Inflammatory macrophage (primary cell): ENCODE results near the gene ACSF3.

ENCODE experiments used
- DNase-seq, 2 donors: peaks; one replicate each; pipeline ENCODE4 v3.0.0-alpha.2; 2020 to 2022

Gene ACSF3

DNA sequence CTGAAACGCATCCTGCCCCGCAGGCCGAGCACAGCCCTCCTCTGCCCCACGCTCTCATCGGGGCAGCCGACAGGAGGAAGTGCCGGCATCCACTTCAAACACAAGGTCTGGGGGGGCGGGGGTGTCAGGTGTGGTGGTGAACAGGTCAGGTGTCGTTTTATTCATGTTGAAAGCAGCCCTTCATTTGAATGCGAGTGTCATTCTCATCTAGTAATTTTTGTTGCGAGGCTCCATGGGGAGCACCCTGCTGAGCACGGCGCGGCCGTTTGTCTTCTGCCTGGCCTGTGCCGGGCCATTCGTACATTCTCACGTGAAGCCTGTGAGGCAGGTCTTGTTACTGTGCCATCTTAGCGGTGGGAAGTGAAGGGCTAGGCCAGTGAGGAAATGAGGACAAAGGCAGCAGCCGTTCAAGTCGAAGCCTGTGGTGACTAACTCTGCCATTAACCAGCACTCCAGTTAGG, 1.9 kb downstream of the ACSF3 start:
- DNase-seq = no peak

DNA sequence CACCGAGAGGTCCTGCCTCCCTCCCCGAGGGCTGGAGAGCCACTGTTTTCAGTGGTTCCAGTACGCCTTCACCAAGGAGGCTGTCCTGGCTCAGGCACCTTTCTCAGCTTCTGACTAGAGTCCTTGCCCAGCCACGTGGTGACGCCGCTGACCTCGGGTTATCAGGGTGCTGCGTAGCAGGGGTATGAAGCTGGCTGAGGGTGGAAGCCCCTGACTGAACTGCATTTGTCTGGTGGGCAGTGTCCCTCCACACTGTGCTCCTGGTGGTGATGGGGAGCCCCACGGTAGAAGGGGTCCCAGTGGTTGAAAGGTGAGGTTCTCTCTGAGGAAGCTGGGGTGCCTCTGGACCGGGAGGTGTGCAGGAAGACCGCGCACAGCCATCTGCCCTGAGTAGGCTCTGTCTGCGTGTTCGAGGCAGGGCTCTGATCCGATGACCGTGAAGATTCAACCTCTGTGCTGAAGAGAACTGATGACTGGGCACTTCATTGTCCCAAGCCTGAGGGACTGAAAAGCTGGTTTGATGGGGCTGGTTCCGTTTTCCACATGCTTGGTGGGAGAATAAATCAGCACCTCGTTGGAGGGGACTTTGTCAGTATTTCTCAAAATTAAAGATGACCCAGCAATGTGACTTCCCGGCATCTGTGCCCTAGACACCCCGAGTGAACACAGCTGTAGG, 2.5 kb downstream of the ACSF3 start:
- DNase-seq = no peak

DNA sequence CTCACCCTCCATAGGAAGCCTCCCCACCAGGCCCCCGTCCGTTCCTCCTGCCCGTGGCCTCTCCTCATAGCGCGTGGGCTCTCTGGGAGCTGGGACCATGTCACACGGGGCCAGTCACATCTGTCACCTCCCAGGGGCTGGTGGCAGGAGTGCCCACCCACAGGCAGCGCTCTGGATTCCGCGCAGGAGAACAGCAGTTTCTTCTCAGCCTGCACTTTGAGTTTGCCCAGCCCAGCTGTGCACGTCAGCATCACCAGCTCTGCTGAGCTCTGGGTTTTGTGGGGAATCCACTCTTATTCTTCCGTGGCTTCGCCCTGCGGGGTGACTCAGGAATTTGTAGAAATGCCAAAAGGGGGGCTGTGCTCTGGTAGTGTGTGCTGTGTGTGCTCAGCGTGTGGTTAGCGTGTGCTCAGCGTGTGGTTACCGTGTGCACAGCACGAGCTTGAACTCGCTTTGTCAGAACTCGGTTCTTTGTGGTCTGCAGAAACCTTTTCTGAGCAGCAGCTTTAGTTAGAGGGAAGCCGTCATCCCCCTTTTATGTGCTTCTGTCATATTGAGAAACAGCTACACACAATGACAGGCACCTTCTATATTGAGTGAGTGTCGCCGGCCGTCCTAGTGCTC, 3.2 kb downstream of the ACSF3 start:
- DNase-seq = no peak

DNA sequence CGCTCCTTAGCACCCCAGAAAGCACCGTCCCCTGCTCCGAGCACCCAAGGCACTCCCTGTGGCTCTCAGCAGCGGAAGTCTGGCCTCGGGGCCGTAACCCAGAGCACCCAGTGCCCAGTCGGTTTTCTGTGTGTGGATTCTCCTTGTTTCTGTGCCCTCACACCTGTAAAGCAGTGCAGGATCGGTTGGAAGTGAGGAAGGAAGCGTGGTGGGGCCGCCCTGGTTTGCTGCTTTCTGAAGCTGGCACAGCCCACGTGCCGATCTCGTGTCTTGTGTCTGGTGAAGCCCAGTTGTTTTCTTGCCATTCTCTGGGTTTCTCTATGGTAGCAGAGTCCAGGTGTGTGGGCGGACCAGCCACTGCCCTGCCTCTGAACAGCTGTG, 3.7 kb downstream of the ACSF3 start:
- peak in 1 of 2 donors; percentile 22 for DNase-seq

DNA sequence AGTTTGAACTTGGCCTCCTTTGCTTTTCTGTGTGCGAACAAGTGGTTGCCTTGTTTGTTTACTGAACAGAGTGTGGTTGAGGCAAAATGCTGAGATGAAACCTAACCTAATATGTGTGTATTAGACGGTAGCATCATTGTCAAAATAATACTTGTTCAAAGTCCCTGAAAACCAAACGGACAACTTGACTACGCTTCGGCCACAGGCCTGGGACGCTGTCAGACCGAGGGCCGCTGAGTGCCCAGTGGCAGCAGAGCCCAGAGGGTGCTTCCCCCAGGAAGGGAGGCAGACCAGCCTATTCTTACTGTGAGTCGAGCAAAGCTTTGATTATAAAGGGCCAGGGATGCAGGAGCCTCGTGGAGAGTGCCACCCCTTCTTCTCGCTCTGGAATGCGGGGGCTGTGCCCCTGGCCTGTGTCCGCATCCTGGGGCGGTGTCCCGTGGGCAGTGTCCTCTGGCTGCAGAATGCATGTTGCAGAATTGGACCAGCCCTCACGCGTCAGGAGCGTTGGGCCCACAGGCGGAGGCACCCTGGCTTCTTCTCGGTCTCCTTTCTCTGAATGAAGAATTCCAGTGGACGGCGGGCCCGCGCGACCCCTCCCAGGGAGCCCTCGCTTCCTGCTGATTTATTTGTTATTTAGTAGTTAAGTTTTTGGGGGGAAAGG, 5.2 kb downstream of the ACSF3 start:
- no peak for DNase-seq

DNA sequence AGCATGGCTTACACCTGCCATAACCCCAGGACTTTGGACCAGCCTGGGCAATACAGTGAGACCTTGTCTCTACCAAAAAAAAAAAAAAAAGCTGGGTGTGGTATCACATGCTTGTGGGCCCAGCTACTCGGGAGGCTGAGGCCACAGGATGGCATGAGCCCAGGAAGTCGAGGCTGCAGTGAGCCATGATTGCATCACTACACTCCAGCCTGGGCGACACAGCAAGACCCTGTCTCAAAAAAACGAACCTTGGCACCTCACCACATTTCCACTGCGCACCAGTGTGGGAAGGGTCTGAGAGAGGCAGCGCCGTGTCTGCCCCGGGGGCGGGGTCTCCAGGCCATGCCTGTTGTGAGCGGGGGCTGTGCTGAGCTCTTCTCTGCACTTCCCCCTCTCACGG, 6.3 kb downstream of the ACSF3 start:
- peak; percentile 22 to 28 for DNase-seq

DNA sequence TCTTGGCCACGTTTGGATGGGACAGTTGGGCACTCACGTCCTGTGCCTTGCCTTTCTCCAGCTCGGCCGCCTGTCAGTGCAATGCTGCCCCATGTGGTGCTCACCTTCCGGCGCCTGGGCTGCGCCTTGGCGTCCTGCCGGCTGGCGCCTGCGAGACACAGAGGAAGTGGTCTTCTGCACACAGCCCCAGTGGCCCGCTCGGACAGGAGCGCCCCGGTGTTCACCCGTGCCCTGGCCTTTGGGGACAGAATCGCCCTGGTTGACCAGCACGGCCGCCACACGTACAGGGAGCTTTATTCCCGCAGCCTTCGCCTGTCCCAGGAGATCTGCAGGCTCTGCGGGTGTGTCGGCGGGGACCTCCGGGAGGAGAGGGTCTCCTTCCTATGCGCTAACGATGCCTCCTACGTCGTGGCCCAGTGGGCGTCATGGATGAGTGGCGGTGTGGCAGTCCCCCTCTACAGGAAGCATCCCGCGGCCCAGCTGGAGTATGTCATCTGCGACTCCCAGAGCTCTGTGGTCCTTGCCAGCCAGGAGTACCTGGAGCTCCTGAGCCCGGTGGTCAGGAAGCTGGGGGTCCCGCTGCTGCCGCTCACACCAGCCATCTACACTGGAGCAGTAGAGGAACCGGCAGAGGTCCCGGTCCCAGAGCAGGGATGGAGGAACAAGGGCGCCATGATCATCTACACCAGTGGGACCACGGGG, 7.1 kb downstream of the ACSF3 start:
- no peak for DNase-seq

DNA sequence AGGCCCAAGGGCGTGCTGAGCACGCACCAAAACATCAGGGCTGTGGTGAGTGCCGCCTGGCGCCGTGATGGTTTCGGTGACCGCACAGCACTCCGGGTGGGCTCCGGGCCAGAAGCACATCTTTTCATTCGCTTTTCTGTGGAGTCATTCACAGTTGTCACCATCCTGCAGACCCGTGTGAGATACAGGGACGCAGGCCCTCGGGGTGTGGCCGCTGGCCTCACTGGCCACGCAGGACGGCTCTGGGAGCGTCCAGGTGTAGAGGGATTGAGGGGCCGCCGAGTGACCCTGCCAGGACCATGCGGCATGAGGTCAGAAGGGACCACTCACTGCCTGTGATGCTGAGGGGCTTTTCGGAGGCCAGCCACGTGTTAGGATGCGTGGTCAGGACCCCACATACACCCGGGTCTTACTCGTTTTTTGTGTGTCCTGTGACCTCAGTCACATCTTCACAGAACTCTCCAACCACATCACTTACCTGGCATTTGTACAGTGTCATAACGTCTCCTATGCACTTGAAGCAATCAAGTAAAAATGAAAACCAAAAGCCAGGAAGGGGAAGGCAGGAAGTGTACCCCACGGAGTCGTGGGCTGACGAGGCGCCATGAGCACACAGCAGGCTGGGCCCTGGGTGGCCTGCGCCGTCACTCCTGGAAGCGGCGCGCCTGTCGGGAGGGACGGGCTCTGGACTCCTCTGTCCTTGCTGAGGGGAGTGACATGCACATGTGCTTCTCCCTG, 7.8 kb downstream of the ACSF3 start:
- no peak for DNase-seq

DNA sequence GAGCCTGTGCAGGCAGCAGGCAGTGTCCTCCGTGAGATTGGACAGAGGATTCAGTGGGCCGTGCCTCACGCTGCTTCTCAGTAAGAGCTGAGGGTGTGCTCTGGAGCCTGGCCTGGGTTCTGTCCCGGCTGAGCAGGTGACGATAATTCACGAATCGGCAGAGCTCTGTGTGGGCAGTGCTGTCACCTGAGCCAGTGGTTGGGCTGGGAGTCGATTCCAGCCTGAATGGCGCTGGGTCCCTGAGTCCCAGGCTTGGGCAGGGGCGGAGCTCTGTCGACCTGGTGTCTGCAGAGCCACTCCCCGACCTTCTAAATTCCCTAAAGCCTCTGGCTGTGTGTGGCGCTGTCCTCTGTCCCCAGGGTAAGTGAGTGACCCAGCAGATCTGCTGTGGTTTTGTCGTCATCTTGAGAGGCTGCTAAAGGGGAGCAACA, 8.4 kb downstream of the ACSF3 start:
- peak; percentile 25 to 59 for DNase-seq

DNA sequence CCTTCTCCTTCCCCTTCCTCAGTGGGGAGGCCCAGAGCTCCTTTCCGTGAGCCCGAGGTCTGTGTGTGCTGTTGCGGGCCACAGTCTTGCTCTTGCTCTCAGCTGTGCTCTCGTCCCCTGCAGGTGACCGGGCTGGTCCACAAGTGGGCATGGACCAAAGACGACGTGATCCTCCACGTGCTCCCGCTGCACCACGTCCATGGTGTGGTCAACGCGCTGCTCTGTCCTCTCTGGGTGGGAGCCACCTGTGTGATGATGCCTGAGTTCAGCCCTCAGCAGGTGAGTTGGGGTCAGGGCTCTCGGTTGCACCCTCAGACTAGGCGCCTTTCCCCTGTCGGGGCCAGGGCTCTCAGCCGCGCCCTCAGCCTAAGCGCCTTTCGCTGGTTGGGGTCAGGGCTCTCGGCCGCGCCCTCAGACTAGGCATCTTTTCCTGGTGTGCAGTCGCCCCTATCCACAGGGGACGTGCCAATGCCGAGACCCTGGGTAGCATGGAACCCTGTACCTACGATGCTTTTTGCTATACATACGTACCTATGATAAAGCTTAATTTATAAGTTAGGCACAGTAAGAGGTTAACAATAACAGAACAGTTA, 8.9 kb downstream of the ACSF3 start:
- no peak for DNase-seq

DNA sequence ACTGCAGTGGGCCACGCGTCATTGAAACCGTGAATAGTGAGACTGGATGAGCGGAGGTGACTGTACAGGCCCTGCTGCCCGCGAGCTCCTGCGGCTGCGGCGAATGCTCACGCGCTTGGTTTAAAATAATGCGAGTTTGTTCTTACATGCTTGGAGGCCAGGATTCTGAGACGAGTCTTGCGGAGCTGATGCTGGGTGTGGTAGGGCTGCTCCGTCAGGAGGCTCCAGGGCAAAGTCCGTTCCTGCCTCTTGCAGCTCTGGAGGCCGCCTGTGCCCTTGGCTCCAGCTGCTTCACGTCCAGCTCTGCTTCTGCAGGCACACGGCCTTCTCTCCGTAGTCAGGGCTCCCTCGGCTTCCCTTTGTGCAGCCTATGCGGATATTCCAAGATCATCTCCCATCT, 9.5 kb downstream of the ACSF3 start:
- DNase-seq = no peak

DNA sequence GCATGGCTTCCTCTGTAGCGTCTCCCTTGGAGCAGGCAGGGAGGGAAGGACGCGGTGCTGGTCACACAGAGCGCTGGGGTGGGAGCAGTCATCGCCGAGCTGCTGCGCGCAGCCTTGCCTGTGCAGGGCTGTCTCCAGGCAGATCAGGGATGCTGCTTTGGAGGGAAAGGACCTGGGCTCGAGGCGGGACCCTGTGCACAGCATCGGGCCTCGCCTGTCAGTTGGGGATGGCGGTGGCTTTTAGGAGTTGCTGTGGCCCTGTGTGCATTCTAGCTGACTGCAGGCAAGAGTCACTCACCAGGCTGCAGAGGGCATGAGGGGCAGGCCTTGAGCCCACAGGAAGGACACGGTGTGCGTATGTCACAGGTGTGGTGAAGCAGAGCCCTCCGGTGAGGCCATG, 10.1 kb downstream of the ACSF3 start:
- DNase-seq = no peak

DNA sequence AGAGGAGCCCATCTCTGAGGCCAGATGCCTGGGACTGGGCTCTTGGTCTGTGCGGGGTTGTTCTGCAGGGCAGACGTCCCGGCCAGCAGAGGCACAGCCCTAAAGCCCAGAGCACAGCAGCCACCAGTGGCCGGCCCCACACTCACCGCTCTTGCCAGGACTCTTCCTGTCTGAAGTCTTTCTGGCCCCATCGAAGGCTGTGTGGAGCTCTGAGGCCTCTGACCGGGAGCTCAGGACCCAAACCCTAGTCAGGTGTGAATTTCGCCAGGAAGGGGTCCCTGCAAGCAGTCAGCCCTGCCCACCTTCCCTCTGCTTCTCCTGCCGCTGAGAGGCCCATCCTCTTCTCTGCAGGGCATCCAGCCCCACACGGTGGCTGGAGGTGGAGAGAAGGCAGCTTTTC, 10.7 kb downstream of the ACSF3 start:
- DNase-seq = no peak

DNA sequence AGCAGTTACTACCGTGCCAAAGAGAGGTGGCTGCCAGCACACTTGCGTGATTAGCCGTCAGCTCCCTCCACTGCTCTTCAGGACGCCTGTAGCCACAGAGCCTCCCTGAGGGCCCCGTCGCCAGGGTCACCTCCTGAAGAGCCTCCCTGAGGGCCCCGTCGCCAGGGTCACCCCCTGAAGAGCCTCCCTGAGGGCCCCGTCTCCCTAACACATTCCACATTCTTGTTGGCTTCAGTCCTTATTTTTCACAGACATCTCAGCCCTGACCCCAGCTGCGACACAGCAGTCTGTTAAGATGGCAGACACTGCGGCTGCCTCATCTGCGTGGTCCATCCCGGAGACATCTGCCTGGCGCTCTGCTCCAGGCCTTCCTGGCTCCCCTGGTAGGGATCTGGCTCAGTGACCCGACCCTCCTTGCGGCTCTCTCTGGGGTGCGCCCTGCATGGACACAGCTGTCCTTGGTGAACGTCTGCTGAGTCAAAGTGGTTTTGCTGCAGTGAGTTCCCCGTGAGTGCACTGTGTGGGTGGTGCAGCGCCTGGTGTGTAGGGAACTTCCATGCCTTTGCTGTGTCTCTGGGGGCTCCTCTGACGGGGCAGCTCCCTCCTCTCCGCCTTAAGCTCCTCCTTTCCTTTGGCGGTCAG, 11.4 kb downstream of the ACSF3 start:
- peak; percentile 56 to 84 for DNase-seq

DNA sequence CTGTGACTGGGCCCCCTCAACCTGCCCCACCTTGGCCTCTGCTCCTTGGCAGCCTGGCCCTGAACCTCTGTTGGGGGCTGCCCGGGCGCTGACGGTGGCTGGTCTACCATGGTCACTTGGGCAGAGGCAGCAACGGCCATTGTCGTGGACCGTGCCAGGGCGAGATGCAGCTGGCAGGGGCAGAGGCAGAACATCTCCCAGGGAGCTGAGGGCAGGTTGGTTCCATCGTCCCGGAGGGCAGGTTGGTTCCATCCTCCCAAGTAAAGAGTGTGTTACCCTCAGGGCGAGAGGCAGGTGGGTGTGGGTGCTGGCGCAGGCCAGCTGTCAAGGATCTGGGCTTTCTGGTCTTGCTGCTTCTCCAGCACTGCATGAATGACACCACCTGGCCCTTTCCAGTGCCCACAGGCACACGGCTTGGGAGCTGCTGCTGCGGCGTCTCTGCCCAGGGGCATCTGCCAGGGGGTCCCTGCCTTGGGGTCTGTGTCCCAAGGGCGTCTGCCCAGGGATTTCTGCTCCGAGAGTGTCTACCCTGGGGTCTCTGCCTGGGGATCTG, 12.0 kb downstream of the ACSF3 start:
- DNase-seq = no peak

DNA sequence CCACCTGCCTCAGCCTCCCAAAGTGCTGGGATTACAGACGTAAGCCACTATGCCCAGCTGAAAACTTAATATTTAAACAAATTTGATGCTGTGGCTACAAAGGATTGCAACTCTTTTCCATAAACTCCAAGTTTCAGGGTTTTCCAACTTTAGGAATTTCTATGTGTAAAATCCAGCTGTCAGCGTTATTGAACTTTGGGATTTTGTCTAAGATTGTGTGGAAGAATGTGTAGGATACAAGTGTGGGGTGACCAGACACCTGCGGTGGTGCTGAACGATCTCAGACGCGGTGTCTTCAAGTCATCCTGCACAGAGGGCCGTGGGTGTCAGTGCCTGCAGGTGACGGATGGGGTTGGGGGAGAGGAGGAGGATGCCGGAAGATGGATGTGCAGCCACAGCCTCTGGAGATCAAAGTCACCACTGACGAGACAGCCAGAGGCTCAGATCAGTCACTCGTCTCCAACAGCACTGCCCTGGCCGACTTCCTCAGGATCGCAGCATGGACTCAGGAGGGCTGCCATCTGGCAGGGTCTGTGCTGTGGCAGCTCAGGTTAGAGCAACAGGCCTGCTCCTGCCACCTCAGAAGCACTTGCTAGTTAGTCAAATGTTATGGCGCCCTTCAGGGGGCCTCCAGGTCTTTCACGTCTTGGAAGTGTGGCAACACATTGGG, 13.0 kb downstream of the ACSF3 start:
- DNase-seq = no peak

DNA sequence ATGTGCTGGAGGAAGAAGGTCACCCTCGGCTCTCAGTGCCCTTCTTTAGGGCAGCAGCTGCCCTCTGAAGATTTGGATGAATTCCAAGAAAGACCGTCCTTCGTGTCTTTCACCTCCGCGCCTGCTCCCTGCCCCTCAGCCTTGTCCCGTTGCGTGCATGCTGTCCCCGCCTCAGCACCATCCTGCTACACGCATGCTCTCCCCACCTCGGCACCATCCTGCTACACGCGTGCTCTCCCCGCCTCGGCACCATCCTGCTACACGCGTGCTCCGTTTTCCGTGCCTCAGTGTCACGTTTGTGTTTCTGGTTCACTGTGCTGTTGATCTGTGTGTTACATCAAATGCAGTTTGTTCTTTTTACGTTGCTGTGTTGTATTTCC, 13.5 kb downstream of the ACSF3 start:
- DNase-seq = no peak

DNA sequence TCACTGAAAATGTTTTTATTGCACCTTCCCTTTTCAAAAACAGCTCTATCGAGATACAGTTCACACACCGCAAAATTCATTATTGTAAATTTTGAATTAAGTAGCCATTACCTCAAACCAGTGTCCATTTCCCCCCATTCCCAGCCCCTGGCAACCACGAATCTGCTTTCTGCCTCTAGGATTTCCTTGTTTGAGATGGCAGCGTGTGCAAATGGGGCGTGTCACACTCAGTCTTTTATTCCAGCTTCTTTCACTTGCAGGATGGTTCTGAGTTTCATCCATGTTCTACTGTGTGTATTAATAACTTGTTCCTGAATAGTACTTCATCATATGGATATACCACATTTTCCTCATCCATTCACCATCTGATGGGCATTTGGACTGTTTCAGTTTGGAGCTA, 14.8 kb downstream of the ACSF3 start:
- no peak for DNase-seq

DNA sequence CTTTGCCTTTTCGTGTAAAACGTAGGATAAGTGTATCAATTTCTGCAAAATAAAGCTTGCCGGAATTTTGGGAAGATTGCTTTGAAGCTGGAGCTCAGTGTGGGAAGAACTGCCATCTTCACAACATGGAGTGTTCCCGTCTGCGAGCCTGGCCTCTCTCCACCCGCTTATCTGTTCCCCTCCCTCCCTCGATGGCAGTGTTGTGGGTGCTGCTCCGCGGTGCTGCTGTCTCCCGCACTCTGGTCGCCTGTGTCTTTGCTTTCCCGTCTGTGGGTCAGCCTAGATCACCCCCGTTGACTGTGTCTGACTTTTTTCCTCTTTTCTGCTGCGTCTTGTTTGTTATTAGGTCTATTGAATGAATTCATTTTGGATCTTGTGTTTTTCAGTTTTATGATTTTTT, 17.0 kb downstream of the ACSF3 start:
- DNase-seq = no peak

DNA sequence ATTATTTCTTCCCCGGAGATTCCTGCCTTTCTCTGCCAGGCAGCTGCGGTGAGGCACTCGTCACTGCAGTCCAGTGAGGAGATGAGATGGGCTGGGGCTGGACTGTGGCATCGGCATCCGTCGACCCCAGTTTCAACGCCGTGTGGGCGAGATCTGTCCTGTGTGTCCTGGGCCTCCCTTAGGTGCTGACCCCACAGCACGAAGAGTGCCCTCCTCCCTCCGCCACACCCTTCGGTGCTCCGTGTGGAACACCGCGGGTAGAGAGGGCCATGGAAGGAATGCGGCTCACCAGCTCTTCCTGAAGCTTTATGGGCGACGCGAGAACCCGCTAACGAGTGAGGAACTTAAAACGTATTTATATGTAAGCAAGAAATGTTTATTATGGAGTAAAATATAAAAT, 17.6 kb downstream of the ACSF3 start:
- DNase-seq = no peak
